HG03135 (cell line): Measurements from ENCODE around the gene SMAD1.
"Not testable (repeated sequence)": the region's sequence is repeated elsewhere in the genome, so short reads cannot be mapped to it uniquely, and the experiment has no call there.

Experiments used
- ATAC-seq: cut with Tn5 transposase; IDR thresholded peaks from one replicate; pipeline ENCODE4 v1.9.1; 2021; ENCODE audit warnings: mild to moderate bottlenecking, moderate library complexity; ENCODE audit not compliant: unreplicated experiment

The SMAD1 gene

DNA sequence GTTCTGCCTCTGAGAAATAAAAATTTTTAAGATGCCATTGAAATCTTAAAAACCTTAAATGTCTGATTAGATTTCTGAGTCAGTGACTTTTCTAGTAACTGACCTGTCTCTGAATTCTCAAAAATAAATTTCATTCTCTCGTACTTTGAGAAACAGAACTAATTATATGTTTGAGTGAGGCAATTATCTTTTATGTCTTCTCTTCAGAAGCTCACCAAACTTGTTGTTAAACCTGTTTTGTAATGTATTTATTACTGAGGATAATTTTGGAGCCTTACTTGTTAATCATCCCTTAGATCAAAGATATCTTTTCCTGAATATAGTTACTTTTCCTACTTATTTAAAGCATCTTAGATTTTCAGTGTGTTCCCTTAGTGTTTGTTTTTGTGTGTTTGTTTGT is 73.0 kb downstream of the SMAD1 start:
- ATAC-seq: no peak

DNA sequence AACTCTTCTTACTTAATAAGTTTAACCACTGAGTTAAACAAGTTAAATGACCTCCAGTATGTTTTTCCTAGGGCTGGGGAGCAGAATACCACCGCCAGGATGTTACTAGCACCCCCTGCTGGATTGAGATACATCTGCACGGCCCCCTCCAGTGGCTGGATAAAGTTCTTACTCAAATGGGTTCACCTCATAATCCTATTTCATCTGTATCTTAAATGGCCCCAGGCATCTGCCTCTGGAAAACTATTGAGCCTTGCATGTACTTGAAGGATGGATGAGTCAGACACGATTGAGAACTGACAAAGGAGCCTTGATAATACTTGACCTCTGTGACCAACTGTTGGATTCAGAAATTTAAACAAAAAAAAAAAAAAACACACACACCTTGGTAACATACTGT is 76.1 kb downstream of the SMAD1 start:
- peak; percentile 94 for ATAC-seq

DNA sequence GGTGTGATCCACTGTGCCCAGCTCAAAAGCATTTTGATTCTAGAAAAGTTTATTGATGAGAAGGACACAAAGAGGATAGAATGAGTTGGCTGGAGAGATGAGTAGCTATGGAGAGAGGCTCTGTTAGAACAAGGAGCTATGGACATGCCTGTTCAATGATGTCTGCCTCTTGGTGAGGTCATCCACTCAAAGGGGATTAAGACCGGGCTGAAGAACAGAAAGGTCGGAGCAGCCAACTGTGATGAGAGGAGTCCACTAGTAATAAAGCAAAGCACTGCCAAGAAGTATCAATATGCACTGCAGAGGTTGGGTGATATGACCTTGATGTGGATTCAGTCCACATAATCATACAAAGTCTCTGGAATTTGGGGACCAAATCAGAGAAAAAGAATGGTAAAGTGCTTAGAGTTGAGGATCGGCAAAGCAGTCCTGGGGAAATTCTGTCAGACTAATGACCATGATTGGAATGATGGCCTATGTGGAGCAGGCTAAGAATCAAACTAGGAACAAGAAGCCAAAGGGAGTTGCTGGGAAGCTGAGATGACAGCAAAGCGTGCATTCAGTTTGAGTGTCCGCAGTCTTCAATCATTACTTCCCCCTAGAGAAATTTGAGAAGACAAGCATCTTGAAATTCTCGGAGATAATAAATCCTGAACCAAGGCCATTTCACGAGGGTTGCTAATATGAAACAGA is 81.8 kb downstream of the SMAD1 start:
- no peak for ATAC-seq

DNA sequence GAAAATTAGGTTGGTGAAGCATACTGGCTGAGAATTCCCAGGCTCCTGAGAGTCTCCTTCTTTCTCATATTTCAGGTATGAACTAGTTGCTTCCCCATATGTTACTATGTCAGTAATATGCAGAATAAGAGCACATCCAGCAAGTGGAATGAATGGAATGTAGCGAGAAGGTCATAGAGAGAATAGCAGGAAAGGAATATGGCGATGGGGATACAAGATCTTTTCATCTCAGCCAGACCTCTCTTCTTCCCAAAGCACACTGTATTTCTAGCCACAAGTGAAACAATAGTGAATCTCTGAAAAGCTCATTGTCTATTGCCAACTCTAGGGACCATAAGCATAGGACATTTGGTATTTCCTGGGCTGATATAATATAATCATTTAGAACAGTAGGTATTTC is 82.9 kb downstream of the SMAD1 start:
- no peak for ATAC-seq

DNA sequence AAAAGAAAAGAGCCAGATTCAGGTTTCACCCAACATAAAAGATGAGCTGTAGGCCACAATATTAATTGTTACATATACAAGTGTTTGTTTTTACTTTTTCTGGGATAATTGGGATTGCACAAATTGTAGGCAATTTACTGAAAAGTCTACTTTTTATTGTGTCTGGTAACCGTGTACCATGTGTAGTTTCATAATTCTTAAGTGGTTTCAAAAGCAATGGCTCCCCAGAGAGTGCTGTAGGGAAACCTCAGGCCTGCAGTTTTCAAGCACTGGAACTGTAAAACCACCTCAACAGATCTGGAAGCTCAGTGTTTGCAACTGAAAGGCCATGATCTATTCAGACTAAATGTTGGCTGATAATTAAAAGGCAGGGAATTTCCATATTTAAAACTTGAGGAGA is 83.7 kb downstream of the SMAD1 start:
- ATAC-seq: peak; percentile 57

DNA sequence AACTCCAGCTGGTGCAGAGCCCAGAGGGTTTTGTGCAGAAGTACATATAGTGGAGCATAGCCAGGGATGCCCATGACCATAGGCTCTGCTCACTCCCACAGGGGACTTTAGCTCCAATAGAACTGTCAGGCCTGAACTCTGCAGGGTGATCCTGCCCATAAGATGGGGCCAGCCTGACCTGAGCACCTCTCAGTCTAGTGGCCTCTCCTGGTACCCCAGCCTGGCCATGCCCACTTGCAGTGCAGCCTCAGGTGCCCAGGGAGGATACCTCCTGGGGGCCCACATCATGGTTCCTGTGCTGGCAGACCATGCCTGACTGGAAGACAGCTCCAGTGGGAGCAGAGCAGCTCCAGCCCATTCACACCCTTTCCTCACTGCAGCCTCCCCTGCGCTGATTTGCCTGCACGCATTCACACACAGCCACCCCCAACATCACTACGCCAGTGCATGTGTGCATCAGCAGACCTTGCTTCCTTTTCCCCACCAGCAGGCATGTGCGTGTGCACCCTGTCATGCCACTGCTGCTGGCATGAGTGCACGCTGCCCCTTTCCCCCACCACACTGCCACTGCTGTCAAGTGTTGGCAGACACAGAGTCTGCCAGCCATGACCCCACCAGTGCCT is 84.5 kb downstream of the SMAD1 start:
- no peak for ATAC-seq

DNA sequence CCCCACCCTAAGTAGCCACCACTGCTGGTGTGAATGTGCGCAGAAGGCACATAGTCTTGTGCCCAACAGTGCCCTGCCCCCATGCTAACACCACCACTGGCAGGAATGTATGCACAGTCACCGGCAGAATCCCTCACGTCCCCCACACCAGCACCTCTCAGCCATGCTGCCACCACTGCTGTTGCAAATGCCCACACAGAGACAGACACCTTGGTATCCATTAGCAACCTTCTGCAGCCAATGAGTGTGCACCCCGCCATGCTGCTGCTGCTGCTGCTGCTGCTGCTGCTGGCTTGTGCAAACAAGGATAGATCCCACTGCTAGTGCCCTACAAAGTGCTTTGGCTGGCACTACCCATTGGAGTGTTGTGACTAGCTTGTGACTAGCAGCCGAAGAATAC is 85.1 kb downstream of the SMAD1 start:
- no peak for ATAC-seq

DNA sequence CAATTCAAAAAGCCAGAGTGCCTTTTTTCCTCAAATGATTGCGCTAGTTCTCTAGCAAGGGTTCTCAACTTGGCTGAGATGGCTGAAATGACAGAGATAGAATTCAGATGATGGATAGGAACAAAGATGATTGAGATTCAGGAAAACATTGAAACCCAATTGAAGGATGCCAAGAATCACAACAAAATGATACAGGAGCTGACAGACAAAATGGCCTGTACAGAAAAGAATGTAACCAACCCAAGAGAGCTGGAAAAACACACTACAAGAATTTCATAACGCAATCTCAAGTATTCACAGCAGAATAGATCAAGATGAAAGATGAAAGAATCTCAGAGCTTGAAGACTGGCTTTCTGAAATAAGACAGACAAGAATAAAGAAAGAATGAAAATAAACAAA is 85.9 kb downstream of the SMAD1 start:
- ATAC-seq: no peak

DNA sequence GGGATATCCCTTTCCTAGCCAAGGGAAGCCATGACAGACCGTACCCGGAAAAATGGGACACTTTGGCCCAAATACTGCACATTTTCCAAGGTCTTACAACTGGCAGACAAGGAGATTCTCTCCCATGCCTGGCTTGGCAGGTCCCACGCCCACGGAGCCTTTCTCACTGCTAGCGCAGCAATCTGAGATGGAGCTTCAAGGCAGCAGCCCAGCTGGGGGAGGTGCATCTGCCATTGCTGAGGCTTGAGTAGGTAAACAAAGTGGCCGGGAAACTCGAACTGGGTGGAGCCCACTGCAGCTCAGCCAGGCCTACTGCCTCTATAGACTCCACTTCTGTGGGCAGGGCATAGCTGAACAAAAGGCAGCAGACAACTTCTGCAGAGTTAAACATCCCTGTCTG is 92.9 kb downstream of the SMAD1 start:
- ATAC-seq: not testable (repeated sequence)

DNA sequence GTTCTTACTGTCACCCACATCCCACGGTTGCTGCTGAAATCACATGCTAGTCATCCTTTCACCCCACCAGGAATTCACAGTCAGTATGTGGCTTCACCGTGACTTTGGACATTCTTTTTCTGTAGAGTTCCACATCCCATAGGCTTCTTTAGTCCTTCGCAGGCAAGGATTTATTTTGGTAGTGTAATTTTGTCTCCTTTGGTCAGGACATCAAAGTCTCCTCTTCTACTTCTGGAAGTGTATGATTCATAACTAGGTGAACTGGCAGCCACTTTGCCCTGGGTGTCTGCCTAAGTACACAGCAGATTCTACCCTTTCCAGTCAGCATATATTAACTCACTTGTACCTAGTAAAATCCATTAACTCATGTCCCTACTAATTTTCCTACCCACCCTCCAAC is 99.3 kb downstream of the SMAD1 start:
- ATAC-seq: no peak

DNA sequence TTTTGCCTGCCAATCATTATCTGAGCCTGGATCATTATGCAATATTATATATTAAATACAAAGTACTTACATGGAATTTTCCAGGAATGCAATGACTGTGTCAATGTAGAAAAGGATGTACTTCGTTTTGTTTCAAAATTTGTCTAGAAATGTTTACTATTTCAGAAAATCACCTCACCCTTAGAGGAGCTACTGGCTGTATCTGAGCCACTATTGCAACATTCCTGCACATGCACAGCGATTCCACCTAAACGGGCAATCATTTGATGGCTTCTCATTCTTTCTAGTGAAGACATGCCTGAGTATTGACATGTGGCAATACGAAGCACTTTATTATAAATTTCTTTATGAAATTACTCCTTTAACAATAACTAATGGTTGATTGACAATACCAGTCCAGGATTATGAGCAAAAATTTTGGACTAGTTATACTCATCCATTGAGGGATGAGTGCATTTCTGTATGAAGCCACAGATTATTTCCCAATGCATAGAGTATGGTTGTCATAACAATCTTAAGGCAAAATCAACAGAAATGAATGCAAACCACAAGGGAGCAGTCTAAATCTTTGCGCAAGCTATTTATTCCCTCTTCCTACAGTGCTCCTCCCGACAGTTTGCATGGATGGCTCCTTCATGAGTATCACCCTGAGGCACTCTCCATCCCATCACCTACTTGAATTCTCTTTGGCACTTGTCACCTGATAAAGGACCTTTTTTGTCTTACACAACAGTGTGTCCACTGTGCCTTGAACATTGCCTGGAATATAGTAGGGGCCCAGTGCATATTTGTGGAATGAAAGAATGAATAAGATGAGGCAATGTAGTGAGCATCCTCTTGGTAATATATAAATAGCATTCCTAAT is 101.8 kb downstream of the SMAD1 start:
- no peak for ATAC-seq

DNA sequence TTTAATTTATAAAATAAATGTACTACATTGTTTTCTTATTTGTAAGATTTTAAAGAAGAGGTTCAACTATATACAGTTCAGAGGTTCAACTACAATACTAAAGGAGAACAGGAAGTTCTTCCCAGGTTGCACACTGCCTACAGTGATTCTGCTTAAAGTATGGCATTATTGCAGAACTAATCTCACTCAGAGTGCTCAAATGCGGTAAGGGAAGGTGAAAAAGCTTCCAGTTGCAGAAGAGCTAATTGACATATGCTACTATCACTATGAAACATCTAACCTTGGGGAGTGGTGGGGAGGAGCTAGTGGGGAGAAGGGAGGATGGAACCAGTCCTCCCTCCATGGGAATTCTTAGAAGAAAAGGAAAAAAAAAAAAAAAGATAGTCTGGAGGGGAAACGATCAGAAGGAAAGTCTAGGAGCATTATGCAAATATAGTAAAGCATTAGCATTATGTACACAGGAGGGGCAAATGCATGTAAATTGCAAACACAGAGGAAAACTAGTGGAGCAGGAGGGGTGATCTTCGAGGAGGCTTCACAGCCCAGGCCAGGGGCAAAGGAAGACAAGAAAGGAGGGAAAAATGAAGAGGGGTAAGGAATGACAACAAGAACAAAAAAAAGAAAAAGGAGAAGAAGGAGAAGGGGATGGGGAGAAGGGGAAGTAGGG is 105.6 kb downstream of the SMAD1 start:
- ATAC-seq: no peak

DNA sequence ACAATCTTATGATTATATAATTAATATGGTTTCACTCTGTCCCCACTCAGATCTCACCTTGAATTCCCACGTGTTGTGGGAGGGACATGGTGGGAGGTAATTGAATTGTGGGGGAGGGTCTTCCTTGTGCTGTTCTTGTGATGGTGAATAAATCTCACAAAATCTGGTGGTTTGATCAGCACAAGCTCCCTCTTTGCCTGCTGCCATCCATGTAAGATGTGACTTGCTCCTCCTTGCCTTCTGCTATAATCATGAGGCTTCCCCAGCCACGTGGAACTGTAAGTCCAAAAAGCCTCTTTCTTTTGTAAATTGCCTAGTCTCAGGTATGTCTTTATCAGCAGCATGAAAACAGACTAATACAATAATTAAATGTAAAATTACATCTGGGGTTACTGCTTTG is 107.7 kb downstream of the SMAD1 start:
- ATAC-seq: not testable (repeated sequence)

DNA sequence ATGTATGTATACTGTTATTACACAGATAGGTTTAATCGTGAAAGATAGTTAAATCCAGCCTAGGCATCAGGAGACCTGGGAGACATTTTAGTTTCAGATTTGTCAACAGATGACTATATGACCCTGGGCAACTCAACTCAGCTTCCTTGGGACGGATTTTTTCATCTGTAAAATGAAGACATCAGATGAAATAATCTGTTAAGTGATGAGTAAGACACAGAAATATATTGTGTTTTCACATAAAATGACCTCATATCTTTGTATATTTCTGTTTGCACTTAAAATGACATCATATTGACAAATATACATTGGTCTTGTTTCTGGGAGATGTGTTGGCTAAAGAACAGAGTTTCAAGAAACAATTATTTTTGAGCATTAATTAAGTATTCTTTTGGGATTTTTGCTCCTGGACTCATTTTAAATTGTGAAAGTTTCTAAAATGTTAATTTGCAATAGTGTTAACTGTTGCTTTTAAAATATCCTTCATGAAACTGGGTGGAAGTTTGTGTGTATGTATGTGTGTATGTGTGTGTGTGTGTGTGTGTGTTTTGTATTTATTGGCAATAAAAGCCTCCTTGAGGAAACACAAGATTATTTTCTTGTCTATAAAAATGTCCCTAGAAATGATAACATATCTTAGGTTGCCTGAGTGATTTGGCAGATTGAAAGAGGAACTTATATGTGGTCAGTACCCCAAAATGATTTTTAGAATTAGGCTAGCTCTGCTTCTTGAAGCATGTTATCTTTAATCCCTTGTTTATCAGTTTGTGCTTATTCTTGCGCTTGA is 108.5 kb downstream of the SMAD1 start:
- no peak for ATAC-seq

DNA sequence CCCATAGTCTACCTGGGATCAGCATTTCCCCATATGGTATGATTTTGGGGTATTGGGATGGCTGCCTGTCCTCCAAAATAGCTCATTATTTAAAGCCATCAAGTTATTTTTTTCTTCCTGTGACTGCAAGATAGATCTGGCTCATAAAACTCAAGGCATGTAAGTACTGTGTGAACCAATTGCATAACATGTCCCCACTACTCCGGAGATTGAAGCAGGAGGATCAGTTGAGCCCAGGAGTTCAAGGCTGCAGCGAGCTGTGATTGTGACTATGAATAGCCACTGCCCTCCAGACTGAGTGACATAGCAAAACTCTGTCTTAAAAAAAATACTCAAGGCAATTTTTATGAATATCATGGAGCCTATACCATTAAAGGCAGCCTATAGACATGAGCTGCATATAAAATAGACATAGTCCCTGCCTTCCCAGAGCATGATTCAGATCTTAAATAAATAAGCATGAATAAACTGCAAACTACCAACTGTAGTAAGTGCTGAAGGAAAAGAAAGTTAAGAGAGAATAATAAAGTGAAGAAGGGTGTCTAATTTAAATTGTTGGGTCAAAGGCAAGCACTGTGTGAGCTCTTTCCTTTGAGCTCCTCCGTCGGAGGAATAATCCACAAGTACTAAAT is 120.6 kb downstream of the SMAD1 start:
- no peak for ATAC-seq

DNA sequence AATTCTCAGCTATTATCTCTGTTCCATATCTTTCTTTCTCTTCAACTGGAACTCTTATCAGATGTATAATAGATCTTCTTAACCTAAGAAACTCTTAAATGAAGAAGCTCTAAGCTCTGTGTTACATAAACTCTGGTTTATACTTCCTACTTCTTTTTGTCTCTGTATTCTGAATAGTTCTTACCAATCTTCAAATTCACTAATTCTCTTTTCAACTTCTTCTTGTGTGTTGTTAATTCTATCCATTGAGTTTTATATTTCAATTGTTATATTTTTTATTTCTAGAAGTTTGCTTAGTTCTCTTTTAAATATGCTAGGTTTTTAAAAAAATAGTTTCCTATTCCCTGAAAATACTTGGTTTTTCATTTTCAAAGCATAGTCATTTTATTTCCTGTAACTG is 124.3 kb downstream of the SMAD1 start:
- ATAC-seq: no peak
